Pancreas (tissue), 10 donors: ENCODE measurements around the gene C17orf78. TPM values are rescaled to one million over a fixed set of nuclear protein-coding genes. Genes with fewer than 3 reads are reported as not detected.

Source experiments
- ATAC-seq, 4 donors: fragments of 200-7000 bp; cut with Tn5 transposase; one replicate each; pipeline versions ENCODE4 v1.8.0 to v1.9.1; 2020; ENCODE audit warnings: mild to moderate bottlenecking in 4 of 4, moderate library complexity in 4 of 4
- DNase-seq, 6 donors: peaks; one replicate each; pipeline ENCODE4 v3.0.0-alpha.2; 2020
- FAIRE-seq: peaks from 2 replicates; lab custom pipeline; 2012; peaks lifted over from hg19 to GRCh38; lab: Jason Lieb, UNC
- H3K27ac ChIP-seq, 4 donors: fragments of 200-600 bp; sonication (generic); 1 replicate in 3 of 4; 2 replicates in 1 of 4; pipeline versions ENCODE4 v1.5.0 to v1.8.0; 2020
- H3K27me3 ChIP-seq, 4 donors: fragments of 200-600 bp; one replicate each; pipeline ENCODE4 v1.8.0; 2021
- H3K36me3 ChIP-seq, 3 donors: fragments of 200-600 bp; sonication (generic) in 1 of 3; one replicate each; pipeline versions ENCODE4 v1.5.0 to v1.8.0; 2020 to 2021
- H3K4me1 ChIP-seq, 3 donors: fragments of 200-600 bp; one replicate each; pipeline ENCODE4 v1.8.0; 2021
- H3K4me3 ChIP-seq, 4 donors: fragments of 200-600 bp; sonication (generic) in 2 of 4; one replicate each; pipeline versions ENCODE4 v1.5.0 to v1.8.0; 2020 to 2021
- H3K9me3 ChIP-seq, 4 donors: fragments of 200-600 bp; one replicate each; pipeline ENCODE4 v1.8.0; 2021
- WGBS, 2 donors: extraction: QIAGEN DNeasy Blood & Tissue Kit; methylation state at CpG; one replicate each; pipeline ENCODE4 v1.1.7; 2013; 5-methylcytosine and 5-hydroxymethylcytosine counted together
- intact Hi-C, 3 donors: fragments of 100-400 bp; cut with DNase I; formaldehyde crosslinking; loops; one replicate each; pipeline versions ENCODE4 v1.11.1 to v1.14.2; 2022
- polyA plus RNA-seq, 2 donors: library from polyadenylated mRNA; stranded (reverse); fragments of 200-250 nt; gene quantifications; one replicate each; pipeline ENCODE4 v1.2.3, GENCODE V29; 2013
- total RNA-seq, 6 donors: library from RNA; stranded (reverse); fragmentation: NEBNext Ultra II Directional in 4 of 6; extraction: Animal tissue kit (Norgen Biotek cat#: 25700) in 4 of 6; gene quantifications; one replicate each; pipeline versions ENCODE4 v1.2.1 to v1.2.4, GENCODE V29; 2021 to 2023
- TF ChIP-seq, protein P1 (sequence below), 4 donors: fragments of 200-600 bp; sonication (generic) in 3 of 4; IDR thresholded peaks; one replicate each; pipeline versions ENCODE4 v1.5.0 to v1.8.0; 2021; ENCODE audit warnings: antibody characterized with exemption in 4 of 4
- donor health status: healthy with polysubstance abuse.
- donor health status: DM: no; HTN: no; CAD: no; lungs with moderate emphysema.
- donor health status: DM: no; HTN: no; CAD: no.
- donor health status: control.
- donor health status: control.
- donor health status: Bipolar disorder and iron deficiency.
- donor health status: DM: yes; HTN: yes; CAD: no.
- donor health status: DM: no; HTN: no; CAD: no.
- donor health status: DM: no; HTN: no; CAD: no.
- donor health status: DM: yes; HTN: yes; CAD: no.

Gene C17orf78
- total and polyA plus RNA-seq, 8 donors = not detected

DNA sequence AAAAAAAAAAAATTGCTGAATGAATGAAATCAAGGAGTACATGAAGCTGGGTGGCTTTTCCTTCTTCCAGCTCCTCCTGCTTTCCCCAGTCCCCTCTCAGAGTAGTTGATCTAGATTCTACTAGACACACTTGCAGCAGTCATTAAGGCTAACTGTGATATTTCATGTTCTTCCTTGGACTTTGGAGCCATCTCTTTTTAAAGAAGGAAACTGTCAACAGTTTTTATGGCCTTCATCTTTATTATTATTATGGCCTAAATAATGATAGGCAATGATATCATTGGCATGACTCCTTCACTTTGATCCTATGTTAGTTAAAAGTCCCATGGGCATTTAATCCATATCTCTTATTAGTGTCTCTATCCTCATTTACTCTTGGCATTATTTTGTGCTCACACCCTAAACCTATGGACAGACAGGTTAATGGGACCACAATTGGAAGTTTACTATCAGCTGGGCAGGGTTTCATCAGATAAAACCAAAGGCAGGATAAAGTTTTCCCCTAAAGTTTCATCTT is 9.7 kb downstream of the C17orf78 start:
- DNase-seq (no peak), FAIRE-seq (no peak), ATAC-seq (no peak)
- no peak overlapping the region for H3K27ac ChIP-seq
- no peaks in the 10 kb centered on the region for H3K36me3 ChIP-seq
- intact Hi-C loops = no loop called here
- H3K4me1 ChIP-seq = no peaks in the 10 kb centered on the region
- TF ChIP-seq, protein P1, sequence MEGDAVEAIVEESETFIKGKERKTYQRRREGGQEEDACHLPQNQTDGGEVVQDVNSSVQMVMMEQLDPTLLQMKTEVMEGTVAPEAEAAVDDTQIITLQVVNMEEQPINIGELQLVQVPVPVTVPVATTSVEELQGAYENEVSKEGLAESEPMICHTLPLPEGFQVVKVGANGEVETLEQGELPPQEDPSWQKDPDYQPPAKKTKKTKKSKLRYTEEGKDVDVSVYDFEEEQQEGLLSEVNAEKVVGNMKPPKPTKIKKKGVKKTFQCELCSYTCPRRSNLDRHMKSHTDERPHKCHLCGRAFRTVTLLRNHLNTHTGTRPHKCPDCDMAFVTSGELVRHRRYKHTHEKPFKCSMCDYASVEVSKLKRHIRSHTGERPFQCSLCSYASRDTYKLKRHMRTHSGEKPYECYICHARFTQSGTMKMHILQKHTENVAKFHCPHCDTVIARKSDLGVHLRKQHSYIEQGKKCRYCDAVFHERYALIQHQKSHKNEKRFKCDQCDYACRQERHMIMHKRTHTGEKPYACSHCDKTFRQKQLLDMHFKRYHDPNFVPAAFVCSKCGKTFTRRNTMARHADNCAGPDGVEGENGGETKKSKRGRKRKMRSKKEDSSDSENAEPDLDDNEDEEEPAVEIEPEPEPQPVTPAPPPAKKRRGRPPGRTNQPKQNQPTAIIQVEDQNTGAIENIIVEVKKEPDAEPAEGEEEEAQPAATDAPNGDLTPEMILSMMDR (IDR thresholded peaks at IDR 0.05) = no peak
- H3K9me3 ChIP-seq = no peaks in the 10 kb centered on the region
- H3K4me3 ChIP-seq = no peak overlapping the region
- H3K27me3 ChIP-seq = no peaks in the 10 kb centered on the region

DNA sequence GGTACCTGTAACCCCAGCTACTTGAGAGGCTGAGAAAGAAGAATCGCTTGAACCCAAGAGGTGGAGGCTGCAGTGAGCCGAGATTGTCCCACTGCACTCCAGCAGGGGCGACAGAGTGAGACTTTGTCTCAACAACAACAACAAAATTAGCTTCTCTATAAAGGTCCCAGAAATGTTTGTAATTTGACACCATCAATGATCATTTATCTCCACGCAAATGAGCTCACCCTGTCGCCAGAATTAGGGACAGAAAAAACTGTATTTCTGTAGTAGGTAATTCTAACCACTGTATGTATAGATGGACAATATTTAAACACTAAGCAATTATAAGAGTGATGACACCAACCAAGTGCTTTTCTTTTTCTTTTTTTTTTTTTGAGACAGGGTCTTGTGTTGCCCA is 10.7 kb downstream of the C17orf78 start:
- no peak for FAIRE-seq
- 89 to 96% methylated on average over 5 of the region's 5 CpGs for WGBS, 2 donors

DNA sequence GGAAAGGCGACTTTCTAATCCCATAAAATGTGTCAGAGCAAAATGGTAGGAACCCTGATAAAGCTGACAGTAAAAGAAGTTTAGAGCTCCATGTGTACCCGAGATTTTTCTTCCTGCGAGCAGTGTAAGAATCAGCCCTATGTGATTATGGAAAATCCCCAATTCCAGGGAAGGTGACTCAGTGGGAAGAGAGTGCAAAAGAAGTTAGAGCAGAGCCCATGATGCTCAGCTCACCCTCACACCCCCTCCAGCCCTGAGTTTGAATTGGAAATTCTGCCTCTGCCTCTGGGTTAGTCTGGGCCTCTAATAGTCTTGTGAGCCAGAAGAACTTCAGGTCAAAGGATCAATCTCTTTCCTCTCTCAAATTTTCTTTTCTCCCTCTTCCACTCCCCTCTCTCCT is 12.5 kb downstream of the C17orf78 start:
- Histone ChIP-seq H3K9me3 (no peaks in the 10 kb centered on the region), H3K4me1 (no peaks in the 10 kb centered on the region), H3K36me3 (no peaks in the 10 kb centered on the region), H3K4me3 (no peak overlapping the region), H3K27me3 (no peaks in the 10 kb centered on the region), H3K27ac (no peak overlapping the region)
- TF ChIP-seq, protein P1 (IDR thresholded peaks at IDR 0.05) = no peak
- FAIRE-seq (no peak), DNase-seq (no peak), ATAC-seq (no peak)
- intact Hi-C loops = no loop called here
- WGBS, 2 donors = 92 to 93% methylated on average over 3 of the region's 3 CpGs

More for the DNA sequence above, 10.7 kb downstream of the C17orf78 start:
- intact Hi-C loops = no loop called here
- Histone ChIP-seq H3K4me1 (no peaks in the 10 kb centered on the region), H3K27me3 (no peaks in the 10 kb centered on the region), H3K27ac (no peak overlapping the region), H3K4me3 (no peak overlapping the region), H3K9me3 (no peaks in the 10 kb centered on the region), H3K36me3 (no peaks in the 10 kb centered on the region)
- TF ChIP-seq, protein P1 (IDR thresholded peaks at IDR 0.05) = no peak
- ATAC-seq (no peak), DNase-seq (no peak)

DNA sequence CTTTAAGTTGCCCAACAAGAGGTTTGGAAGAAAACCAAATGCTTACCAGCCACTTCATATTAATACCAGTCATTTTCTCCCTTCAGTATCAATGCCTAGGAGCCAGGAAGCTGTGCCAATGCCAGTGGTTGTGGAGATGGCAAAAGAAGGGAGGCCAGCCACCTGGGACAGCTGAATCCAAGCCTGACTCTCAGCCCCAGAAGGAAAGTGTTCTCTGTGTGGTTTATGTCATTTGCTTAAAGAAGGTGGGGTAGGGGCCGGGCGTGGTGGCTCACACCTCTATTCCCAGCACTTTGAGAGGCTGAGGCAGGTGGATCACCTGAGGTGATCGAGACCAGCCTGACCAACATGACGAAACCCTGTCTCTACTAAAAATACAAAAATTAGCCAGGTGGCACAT is 13.4 kb downstream of the C17orf78 start:
- no peaks in the 10 kb centered on the region for H3K36me3 ChIP-seq
- no peak for ATAC-seq
- intact Hi-C loops = no loop called here
- no peak for FAIRE-seq
- no peak for DNase-seq
- H3K27ac ChIP-seq = no peak overlapping the region
- 94 to 97% methylated on average over 4 of the region's 4 CpGs for WGBS, 2 donors
- H3K4me1 ChIP-seq = no peaks in the 10 kb centered on the region
- TF ChIP-seq, protein P1 (IDR thresholded peaks at IDR 0.05) = no peak
- H3K9me3 ChIP-seq = no peaks in the 10 kb centered on the region
- no peaks in the 10 kb centered on the region for H3K27me3 ChIP-seq
- H3K4me3 ChIP-seq = no peak overlapping the region

DNA sequence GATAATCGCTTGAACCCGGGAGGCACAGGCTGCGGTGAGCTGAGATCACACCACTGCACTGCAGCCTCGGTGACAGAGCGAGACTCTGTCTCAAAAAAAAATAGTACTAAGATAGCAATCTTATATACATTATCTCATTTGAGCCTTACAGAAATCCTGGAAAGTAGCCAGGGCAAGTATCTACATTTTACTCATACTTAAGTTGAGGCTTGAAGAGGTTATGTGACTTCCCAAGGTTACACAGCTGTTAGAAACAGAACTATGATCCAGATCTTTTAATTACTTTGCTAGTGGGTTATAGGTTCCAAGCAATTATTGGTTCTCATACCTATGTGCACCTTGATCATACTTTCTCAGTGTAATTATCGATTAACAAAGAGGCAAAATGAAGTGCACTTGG is 15.4 kb downstream of the C17orf78 start:
- DNase-seq = no peak
- intact Hi-C loops = no loop called here
- no peak overlapping the region for H3K4me3 ChIP-seq
- 91 to 94% methylated on average over 6 of the region's 6 CpGs for WGBS, 2 donors
- H3K9me3 ChIP-seq = no peaks in the 10 kb centered on the region
- no peak for ATAC-seq
- no peaks in the 10 kb centered on the region for H3K4me1 ChIP-seq
- no peak for FAIRE-seq
- H3K36me3 ChIP-seq = no peaks in the 10 kb centered on the region
- H3K27ac ChIP-seq = no peak overlapping the region
- TF ChIP-seq, protein P1 (IDR thresholded peaks at IDR 0.05) = no peak
- no peaks in the 10 kb centered on the region for H3K27me3 ChIP-seq
